ENCODE measurements around the gene EMP3. TPM values are rescaled to one million over a fixed set of nuclear protein-coding genes. Genes with fewer than 3 reads are reported as not detected.

Gene EMP3
- total and polyA plus RNA-seq, 2 of the 13 experiments (the other 11 are each of a cell fraction or from before 2014, with no cell fraction given), result 2.2 to 7.8 TPM

GRCh38 chr19:48330012-48330681, 4.8 kb downstream of the EMP3 start:
- no peak overlapping the region for H3K27ac ChIP-seq (ENCODE audit: extremely low read length, insufficient read depth, low read length)
- 93% methylated on average over 37 of the region's 41 CpGs for WGBS (ENCODE audit: low lambda C conversion rate)
- H2AFZ ChIP-seq (ENCODE audit: low read length), result no peak overlapping the region
- H3K4me1 ChIP-seq (ENCODE audit: insufficient read depth, low read length), result peaks cover 30% of the 10 kb centered on the region
- H3K36me3 ChIP-seq (replicated peaks in 1 of 2; ENCODE audit: control insufficient read depth in 1 of 2, insufficient read depth in 2 of 2, low read length in 2 of 2), result no peaks in the 10 kb centered on the region
- no peaks in the 10 kb centered on the region for H4K20me1 ChIP-seq (ENCODE audit: insufficient read depth, low read length)
- intact Hi-C loops (cut with micrococcal nuclease; ENCODE audit: unreplicated experiment) (no loop called here), in situ Hi-C loops (cut with HindIII; ENCODE audit: extremely low pct_ligation_motif_present, low pct_unique_long_range_greater_than_20kb) (no loop called here)
- H3K9me3 ChIP-seq (ENCODE audit: low read length), result peaks cover 6% of the 10 kb centered on the region; the same call in 1 of the 2 replicates
- DNase-seq (ENCODE audit: low spot score) (no peak), ATAC-seq (no peak), FAIRE-seq (no peak)
- no peak overlapping the region for H3K9ac ChIP-seq (ENCODE audit: insufficient read depth, low read depth, low read length)
- no peaks in the 10 kb centered on the region for H3K79me2 ChIP-seq (ENCODE audit: insufficient read depth, low read length)
- H3K4me3 ChIP-seq (replicated peaks in 1 of 3; ENCODE audit: insufficient read depth in 1 of 3, low read depth in 2 of 3, low read length in 3 of 3), result no peak overlapping the region
- BruUV-seq (replicated peaks), result no TSS peak
- ChIA-PET POLR2A (no interaction called here), CTCF (ENCODE audit: low intra/inter-chr PET ratio, low total read pairs) (no interaction called here)
- H3K27me3 ChIP-seq (ENCODE audit: control insufficient read depth in 1 of 2, insufficient read depth in 2 of 2, low read length in 2 of 2), result no peaks in the 10 kb centered on the region
- no peak for TF ChIP-seq MXI1 (IDR thresholded peaks at IDR 0.05; ENCODE audit: borderline replicate concordance, low read depth, low read length)
- TF ChIP-seq TBL1XR1 (IDR thresholded peaks at IDR 0.05; ENCODE audit: borderline replicate concordance, low read length, partially characterized antibody), result no peak
- TF ChIP-seq, protein P1, sequence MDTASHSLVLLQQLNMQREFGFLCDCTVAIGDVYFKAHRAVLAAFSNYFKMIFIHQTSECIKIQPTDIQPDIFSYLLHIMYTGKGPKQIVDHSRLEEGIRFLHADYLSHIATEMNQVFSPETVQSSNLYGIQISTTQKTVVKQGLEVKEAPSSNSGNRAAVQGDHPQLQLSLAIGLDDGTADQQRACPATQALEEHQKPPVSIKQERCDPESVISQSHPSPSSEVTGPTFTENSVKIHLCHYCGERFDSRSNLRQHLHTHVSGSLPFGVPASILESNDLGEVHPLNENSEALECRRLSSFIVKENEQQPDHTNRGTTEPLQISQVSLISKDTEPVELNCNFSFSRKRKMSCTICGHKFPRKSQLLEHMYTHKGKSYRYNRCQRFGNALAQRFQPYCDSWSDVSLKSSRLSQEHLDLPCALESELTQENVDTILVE (CRISPR knock-in tag; IDR thresholded peaks at IDR 0.05), result no peak
- TF ChIP-seq RFX1 (IDR thresholded peaks at IDR 0.05), result no peak
- H3K4me2 ChIP-seq (ENCODE audit: low read depth, low read length), result no peak overlapping the region

DNA sequence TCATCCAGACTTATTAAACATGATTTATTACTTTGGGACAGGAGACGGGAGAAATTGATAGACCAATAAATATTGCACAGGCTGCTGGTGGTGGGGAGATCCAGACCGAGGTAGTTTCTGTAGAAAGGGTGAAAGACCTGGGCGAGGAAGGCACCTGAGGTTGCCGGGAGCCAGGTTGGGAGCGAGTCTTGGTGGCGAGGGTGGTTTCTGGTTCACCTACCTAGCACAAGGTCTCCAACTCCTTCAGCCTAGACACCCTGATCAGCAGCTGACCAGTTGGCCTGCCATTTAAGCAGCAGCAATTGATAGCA, 7.0 kb downstream of the EMP3 start:
- intact Hi-C loops (cut with micrococcal nuclease; ENCODE audit: unreplicated experiment) (no loop called here), in situ Hi-C loops (cut with HindIII; ENCODE audit: extremely low pct_ligation_motif_present, low pct_unique_long_range_greater_than_20kb) (no loop called here)
- Histone ChIP-seq H4K20me1 (ENCODE audit: insufficient read depth, low read length) (no peaks in the 10 kb centered on the region), H3K4me2 (ENCODE audit: low read depth, low read length) (peak overlapping the region; percentile 94), H3K79me2 (ENCODE audit: insufficient read depth, low read length) (no peaks in the 10 kb centered on the region), H3K4me1 (ENCODE audit: insufficient read depth, low read length) (peaks cover 17% of the 10 kb centered on the region), H3K4me3 (replicated peaks in 1 of 3; ENCODE audit: insufficient read depth in 1 of 3, low read depth in 2 of 3, low read length in 3 of 3) (peak overlapping the region in 2 of 3 experiments; percentile 8 to 76; a peak in 4 of 6 replicates), H3K9me3 (ENCODE audit: low read length) (peaks cover 6% of the 10 kb centered on the region; the same call in 1 of the 2 replicates), H3K36me3 (replicated peaks in 1 of 2; ENCODE audit: control insufficient read depth in 1 of 2, insufficient read depth in 2 of 2, low read length in 2 of 2) (no peaks in the 10 kb centered on the region), H3K27ac (ENCODE audit: extremely low read length, insufficient read depth, low read length) (no peak overlapping the region), H3K27me3 (ENCODE audit: control insufficient read depth in 1 of 2, insufficient read depth in 2 of 2, low read length in 2 of 2) (no peaks in the 10 kb centered on the region), H3K9ac (ENCODE audit: insufficient read depth, low read depth, low read length) (peak overlapping the region; percentile 17; the same call in 1 of the 2 replicates), H2AFZ (ENCODE audit: low read length) (no peak overlapping the region)
- no TSS peak for BruUV-seq (replicated peaks)
- POLR2A ChIA-PET, result interaction anchor here (0.5 to 2.2 kb wide), 10 partner anchors 8 to 305 kb away, joined by 3 to 10 read pairs (median 4); partner anchors contain the start of genes KDELR1, RPL18, SPHK2 and SYNGR4
- FAIRE-seq (no peak), ATAC-seq (no peak; the same call in 1 of the 3 replicates), DNase-seq (ENCODE audit: low spot score) (no peak)
- CTCF ChIA-PET (ENCODE audit: low intra/inter-chr PET ratio, low total read pairs), result no interaction called here
- 66% methylated on average over 6 of the region's 6 CpGs for WGBS (ENCODE audit: low lambda C conversion rate)
- TF ChIP-seq IRX3 (CRISPR knock-in tag; IDR thresholded peaks at IDR 0.05; ENCODE audit: borderline replicate concordance, low read depth) (no peak), KMT2A (CRISPR knock-in tag; IDR thresholded peaks at IDR 0.05) (0 out of 2 replicates have a peak, but pooled peaks have one; percentile 35)
